ENCODE results near the gene MAP2K5. TPM values are rescaled to one million over a fixed set of nuclear protein-coding genes. Genes with fewer than 3 reads are reported as not detected.

The MAP2K5 gene
- total and polyA plus RNA-seq, 10 of the 15 experiments (the other 5 are each of a cell fraction or from before 2014, with no cell fraction given) = 1.3 to 19.4 (median 9.6) TPM

- TF ChIP-seq CUX1 (IDR thresholded peaks at IDR 0.05; ENCODE audit: insufficient replicate concordance, low read depth, low read length) (no peak), NRF1 (conservative IDR thresholded peaks at IDR 0.05; ENCODE audit: low read depth, low read length) (no peak), SP1 (IDR thresholded peaks at IDR 0.05; ENCODE audit: low read depth, low read length) (no peak), CBX5 (IDR thresholded peaks at IDR 0.05; ENCODE audit: low read depth) (no peak), SMAD5 (IDR thresholded peaks at IDR 0.05; ENCODE audit: low read depth) (no peak), KAT2A (conservative IDR thresholded peaks at IDR 0.05; ENCODE audit: control insufficient read depth, low read depth, low read length) (no peak), RAD21 (IDR thresholded peaks at IDR 0.05; ENCODE audit: insufficient read depth, low read depth, low read length) (peak; percentile 68), HDAC6 (IDR thresholded peaks at IDR 0.05; ENCODE audit: unreplicated experiment) (no peak), ZZZ3 (IDR thresholded peaks at IDR 0.05; ENCODE audit: control insufficient read depth, insufficient read length, low read depth) (no peak), HDGF (IDR thresholded peaks at IDR 0.05) (peak; percentile 83; the same call in 1 of the 2 replicates), CEBPB (IDR thresholded peaks at IDR 0.05; ENCODE audit: borderline replicate concordance in 1 of 2, low read depth in 2 of 2, low read length in 2 of 2) (no peak), SREBF2 (IDR thresholded peaks at IDR 0.05; ENCODE audit: low read length) (no peak), NR2C2 (IDR thresholded peaks at IDR 0.05; ENCODE audit: borderline replicate concordance, control insufficient read depth, insufficient read length, low read depth) (no peak), ZBTB11 (CRISPR knock-in tag; IDR thresholded peaks at IDR 0.05) (no peak), POLR2A (IDR thresholded peaks at IDR 0.05; ENCODE audit: low read depth, low read length) (no peak), MXI1 (IDR thresholded peaks at IDR 0.05; ENCODE audit: low read depth, low read length) (no peak)
These were observed 240.8 kb downstream of the MAP2K5 start (continued) for GRCh38 chr15:67783303-67783702.

All from GM12878 (cell line).